ENCODE measurements around the gene CST4.
"Not testable (repeated sequence)": the region's sequence is repeated elsewhere in the genome, so short reads cannot be mapped to it uniquely, and the experiment has no call there.

The CST4 gene

GRCh38 chr20:23640671-23641667, 47.9 kb downstream of the CST4 start:
- no peak for DNase-seq (ENCODE audit: low spot score)

- DNase-seq (ENCODE audit: low spot score) = no peak
Observed at GRCh38 chr20:23640018-23640601, 48.7 kb downstream of the CST4 start.

- no peak for DNase-seq (ENCODE audit: low spot score)
Observed at GRCh38 chr20:23639490-23639958, 49.3 kb downstream of the CST4 start.

GRCh38 chr20:23638309-23638708, 50.5 kb downstream of the CST4 start:
- DNase-seq (ENCODE audit: low spot score) = no peak

- DNase-seq (ENCODE audit: low spot score) = peak; percentile 64
Observed at GRCh38 chr20:23637282-23638221, 51.3 kb downstream of the CST4 start, which contains the start of gene CST3. CST3 (minus strand) TSS chr20:23637955; CDS start chr20:23637862, 93 bp downstream.

- DNase-seq (ENCODE audit: low spot score) = no peak
Observed at GRCh38 chr20:23636908-23637281, 51.9 kb downstream of the CST4 start.

GRCh38 chr20:23636182-23636907, 52.5 kb downstream of the CST4 start:
- DNase-seq (ENCODE audit: low spot score) = no peak

GRCh38 chr20:23635768-23636090, 53.1 kb downstream of the CST4 start:
- not testable (repeated sequence) for DNase-seq (ENCODE audit: low spot score)
